ENCODE measurements around the gene JAK1.
"Not testable (repeated sequence)": the region's sequence is repeated elsewhere in the genome, so short reads cannot be mapped to it uniquely, and the experiment has no call there.

Gene JAK1

DNA sequence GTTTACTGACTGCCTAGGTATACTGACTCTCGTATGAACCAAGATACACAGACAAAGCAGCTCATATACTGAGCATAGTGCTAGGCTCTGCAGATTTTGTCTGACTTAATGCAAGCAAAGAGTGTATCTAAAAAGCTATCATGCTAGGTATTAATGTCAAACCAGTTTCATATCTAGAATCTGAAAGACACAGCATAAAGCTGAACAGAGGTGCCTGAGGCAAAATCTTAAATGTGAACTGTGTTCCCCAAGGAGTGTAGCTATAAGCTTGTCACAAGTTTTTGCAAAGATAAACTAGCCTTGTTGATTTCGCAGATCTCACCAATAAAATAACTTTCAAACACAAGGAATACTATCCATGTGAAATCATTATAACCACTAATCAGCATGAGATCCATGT lies 18.1 kb downstream of the JAK1 start:
- no peak for DNase-seq

DNA sequence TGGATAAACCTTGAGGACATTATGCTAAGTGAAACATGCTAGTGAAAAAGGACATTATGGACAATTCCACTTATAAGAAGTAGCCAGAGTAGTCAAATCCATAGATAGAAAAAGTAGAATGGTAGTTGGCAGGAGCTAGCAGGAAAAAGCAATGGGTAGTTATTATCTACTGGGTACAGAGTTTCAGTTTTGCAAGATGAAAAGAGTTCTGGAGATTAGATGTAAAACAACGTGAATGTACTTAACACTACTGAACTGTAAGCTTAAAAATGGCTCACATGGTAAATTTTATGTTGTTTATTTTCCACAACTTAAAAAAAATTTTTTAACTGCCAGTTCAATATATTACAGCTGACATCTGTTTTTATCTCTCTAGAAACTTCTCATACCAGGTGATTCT lies 19.4 kb downstream of the JAK1 start:
- no peak for DNase-seq

DNA sequence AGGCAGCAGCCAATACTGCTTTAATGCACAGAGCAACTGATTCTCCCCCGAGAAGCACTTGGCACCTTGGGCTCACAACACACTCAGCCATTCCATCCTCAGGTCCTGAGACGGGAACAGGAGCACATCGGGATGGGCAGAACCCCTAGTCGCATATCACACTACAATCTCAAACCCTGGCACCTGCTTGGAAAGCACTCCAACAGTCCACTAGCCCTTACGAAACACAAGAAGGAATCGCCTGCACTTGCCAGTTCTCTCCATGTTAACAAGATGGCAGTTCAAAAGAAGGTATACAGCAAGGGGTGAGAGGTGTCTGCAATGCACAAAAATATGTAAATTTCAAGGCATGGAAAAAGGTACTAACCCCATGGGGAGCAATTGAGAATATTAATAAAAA lies 21.4 kb downstream of the JAK1 start:
- DNase-seq, result no peak

DNA sequence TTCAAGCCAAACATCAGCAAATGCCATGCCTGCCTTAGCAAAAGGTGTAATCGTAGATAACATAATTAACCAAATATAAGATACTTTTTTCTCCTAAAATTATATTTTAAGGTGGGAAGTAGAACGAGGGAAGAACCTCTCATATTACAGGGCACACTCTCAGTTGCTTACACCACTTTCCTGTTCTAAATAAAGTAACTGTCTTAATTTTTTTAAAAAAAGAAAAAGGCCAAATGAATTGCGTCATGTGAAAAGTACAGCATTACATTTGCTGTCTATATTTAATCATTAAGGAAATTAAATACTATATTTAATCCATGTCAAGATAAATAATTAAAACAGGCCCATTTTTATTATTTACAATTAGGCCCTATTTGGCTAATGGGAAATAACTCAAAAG lies 23.7 kb downstream of the JAK1 start:
- no peak for DNase-seq

DNA sequence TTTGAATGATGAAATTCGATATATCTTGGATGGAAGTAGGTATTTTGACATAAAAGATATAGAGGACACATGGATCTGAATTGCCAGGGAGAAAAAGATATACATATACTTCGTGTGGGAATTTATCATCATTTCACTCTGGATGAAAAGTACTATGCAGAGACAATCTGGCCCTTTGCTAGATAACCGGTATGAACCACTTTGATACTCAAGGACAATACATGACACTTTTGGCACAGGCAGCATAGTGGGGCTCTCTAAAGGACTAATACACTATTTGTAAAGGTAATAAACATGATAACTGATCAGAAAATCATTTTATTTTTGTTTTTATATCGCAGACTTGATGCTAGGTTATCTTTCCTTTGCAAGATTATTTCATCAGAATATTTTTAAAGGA lies 24.2 kb downstream of the JAK1 start:
- DNase-seq, result no peak

DNA sequence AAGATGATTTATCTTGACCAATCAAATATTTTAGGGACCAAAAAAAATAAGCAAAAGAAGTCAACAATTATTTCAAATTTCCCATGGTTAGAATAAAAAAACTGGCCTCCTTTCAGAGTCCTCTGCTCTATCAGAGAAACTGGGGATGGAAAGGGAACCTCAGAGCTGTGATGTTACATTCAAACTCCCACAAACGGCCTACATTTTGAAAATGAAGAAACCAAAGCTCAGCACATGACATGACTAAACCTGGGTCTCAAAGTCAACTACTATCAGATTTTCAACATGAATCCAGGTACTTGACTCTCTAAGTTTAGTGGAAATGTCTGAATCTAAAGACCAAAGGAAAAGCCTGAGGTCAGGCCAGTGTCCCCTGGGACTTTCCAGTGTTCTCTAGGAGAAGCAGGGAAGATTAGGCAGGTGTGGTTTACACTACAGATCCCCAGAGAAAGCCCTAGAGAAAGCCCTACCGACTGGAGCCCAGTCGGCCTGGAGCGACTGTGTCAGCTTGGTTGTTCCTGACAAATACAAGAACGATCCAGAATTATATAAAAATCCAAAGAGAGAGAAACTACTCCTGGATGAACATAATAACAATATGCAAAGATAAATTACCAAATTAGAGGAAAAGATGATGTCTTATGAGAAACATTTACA lies 24.8 kb downstream of the JAK1 start:
- no peak for DNase-seq

DNA sequence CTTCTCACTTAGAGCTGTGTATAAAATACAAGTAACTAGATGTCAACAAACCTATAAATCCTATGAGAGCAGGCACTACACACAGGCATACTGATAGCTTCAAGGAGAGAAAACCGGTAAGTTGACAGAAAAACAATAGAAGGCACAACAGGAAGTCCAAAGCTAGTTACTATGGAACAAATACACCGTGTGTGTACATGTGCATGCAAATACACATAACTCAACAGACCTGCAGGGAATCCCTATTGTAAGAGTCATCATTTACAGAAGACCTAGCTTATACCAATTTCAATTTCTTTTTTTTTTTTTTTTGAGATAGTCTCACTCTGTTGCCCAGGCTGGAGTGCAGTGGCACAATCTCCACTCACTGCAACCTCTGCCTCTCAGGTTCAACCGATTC lies 26.3 kb downstream of the JAK1 start:
- DNase-seq, result no peak

DNA sequence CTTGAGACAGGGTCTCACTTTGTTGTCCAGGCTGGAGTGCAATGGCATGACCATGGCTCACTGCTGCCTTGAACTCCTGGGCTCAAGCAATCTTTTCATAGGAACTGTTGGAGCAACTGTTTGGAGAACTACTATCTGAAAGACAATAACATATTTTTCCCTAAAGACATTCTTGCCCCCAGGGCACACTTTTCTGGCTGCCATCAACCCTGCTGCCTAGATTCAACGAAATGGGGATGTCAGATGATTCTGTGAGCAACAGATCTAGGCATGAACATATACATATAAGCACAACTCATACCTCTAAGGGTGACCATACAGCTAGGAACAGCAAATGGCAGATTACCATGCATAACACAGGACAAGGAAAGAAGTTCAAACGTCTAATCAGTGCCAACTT lies 27.4 kb downstream of the JAK1 start:
- DNase-seq, result no peak

DNA sequence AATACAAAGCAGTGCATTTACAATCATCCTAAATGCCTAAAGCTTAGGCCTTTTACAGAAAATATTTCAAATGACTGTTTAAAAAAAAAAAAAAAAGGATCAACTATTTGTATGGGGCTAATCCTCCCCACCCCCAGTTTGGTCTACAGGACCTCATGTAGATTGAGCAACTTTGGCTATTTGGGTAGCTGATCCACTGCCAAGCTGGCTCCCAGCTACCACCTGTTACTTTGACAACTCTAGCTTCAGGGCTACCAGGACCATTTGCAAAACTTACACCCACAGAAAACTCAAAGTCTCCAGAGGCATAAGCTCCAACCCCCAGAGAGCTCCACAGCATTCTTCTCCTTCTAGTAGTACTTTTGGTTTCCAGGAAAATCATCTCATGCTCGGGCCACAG lies 29.4 kb downstream of the JAK1 start:
- DNase-seq, result no peak

DNA sequence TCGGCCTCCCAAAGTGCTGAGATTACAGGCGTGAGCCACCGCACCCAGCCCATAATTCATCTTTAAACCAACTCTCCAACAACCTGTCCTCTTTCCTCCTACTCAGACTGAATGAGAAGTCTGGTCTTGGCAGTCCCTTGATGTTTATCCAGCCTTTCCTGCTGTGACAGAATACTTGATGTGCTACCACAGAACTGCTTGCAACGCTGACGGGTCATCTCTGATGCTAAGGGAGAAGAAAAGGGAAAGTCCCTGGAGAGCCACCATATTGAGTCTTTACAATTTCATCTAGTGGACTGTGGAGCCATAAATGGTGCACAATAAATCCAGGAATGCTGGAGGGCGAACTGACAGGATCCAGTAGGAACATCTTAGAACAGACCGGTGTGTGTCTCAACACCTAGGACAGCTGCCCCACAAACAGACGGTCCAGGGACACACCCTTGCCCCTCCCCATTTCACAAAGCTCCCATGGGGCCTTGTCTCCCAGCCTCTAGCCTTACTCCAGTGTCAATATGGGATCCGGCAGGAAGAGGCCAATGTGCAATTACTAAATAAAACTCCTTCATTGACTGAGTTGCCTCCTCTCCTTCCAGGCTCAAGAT lies 30.7 kb downstream of the JAK1 start:
- no peak for DNase-seq

DNA sequence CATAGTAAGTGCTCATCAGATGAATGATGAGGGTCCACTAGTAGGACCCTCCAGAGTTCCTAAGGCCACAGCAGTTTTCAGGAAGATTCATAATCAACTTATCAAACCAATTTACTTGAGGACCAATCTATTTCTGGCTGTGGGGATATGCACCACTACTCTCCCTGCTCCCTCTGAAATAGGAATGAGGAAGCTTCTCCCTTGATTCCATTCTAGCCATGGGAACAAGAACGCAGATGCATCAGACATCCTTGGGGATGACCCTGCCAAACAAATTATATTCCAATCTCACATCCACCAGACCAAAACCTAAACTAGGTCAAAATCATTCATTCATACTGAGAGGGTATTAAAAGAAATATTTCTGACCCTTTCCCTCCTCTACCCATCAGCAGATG lies 31.5 kb downstream of the JAK1 start:
- DNase-seq, result no peak

DNA sequence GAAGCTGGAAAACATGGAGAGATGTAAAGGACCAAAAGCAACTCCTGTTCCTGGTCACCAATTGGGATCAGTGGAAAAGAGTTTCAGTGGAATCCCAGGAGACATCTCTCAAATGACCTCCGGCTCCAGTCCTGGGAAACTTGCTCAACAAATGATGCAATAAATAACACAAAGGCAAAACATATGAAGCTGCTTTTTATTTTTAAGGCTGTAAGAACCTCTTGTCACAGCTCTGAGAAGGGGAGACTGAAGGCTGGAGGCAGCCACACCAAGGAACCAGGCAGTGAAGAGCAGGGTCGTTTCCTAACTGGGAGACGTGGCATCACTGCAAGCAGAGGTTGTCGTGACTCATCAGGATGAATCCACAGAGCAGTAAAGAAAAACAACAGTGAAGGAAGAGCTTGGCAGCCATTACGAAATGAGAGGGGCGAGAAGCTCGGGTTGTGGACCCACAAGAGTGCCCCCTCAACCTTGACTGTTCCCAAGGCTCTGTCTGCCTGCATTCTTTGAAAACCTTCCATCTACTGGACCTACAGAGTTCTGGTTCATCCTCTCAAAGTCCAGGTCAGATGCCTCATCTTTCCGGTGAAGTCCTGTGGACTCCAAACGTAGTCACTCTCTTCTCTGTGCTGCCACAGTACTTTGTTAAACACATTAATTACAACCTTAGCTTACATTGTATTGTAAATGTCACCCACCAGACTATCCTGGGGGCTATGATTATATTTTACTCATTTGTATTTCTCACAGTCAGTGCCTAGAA lies 32.1 kb downstream of the JAK1 start:
- no peak for DNase-seq

DNA sequence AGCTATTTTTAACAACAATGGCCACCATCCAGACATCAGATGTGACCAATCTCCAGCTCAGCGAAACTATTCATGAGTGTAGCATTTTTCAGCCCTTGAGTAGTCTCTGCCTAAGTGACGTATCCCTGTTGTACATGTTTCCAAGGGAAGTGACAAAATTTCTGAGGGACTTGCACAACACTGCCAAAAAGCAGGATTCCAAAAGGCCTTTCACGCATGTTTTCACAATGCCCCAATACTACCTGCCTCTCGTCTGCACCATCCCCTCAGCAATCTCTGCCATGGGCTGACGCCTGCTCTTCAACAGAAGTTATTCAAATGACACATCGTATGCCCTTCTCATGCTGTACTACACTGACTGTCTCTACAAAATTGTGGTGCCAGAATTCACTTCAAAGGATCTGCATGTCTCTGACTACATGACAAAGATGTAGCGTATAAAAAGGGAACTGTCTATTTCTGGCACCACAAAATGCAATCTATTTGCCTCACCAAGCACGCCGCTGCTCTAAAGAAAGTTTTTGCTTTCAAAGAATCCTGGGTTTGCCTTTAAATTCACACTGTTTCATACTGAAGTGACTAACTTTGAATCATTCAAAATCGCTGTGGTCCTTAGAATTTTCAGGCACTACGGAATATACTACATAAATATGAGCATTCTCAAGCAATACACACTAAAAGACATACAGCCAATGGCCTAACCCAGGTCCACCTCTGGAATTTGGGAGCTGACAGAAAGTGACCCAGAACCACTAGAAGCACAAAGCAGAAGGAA lies 32.9 kb downstream of the JAK1 start:
- no peak for DNase-seq

DNA sequence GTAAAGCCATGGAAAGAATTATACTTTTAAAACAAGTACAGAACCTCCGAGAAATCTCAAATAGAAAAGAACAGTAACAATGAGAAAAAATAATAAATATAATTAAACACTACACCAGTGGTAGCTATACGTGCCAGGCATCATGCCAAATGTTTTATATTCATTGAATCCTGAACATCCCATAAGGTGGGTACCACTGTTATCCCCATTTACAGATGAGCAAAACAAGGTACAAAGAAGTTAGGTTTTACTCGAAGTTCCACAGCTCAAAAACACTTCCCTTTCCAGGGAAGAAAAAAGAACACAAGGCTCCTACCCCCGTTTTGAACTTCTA lies 33.4 kb downstream of the JAK1 start:
- no peak for DNase-seq

DNA sequence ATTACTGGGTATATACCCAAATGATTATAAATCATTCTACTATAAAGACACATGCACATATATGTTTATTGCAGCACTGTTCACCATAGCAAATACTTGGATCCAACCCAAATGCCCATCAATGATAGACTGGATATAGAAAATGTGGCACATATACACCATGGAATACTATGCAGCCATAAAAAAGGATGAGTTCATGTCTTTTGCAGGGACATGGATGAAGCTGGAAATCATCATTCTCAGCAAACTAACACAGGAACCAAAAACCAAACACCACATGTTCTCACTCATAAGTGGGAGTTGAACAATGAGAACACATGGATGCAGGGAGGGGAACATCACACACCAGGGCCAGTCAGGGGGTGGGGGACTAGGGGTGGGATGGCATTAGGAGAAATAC lies 35.7 kb downstream of the JAK1 start:
- not testable (repeated sequence) for DNase-seq

DNA sequence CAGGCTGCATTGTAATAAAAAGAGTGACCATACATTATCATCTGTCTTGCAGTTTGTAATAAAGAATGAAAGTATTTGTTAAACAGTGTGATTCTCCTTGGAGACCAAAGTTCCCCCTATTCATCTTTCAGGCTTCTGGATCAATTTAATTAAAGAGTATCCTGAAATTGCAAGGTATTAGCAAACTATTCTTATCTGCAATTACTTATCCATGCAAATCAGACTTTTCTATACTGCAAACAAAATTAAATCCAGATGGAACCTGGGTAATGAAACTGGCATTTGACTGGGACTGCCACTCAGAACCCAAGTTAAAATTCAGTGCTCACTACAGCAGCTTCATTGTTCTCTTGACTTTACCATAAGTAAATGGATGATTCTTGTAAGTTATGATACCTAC lies 37.1 kb downstream of the JAK1 start:
- DNase-seq, result no peak

DNA sequence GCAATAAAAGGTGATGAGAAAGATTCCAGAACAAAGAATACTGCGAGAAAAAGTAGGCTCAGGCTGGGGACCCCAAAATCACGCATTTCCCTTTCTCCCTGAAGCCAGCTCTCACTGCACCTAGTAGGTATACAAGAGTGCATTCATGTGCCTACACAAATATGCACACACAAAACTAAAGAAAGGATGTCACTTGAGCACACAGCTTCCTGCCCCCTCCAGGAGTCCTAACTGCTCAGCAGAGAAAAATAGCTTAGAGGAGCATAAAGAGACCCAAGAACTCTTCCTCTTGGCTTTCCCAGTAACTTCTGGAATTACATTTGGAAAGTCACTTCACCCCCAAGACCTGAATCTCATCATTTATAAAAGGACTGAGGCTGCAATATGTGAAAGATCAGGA lies 38.0 kb downstream of the JAK1 start:
- DNase-seq, result no peak

DNA sequence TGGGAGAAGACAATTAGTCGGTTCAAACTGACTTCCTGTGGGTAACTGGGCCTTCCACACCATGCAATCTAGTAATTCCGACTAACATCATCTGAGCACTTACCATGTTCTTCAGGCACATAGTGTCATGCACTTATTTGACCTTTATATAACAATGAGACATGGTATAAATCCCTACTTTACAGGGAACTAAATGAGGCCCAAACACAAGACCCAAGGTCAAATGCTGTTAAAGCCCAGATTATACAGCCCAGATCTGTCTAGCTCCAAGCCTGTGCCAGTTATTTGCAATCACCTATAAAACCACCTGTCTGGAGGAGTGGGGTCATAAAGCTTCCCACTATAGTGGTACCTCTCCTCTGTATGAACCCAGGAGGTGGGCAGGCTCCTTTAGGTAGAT lies 40.8 kb downstream of the JAK1 start:
- DNase-seq, result no peak

DNA sequence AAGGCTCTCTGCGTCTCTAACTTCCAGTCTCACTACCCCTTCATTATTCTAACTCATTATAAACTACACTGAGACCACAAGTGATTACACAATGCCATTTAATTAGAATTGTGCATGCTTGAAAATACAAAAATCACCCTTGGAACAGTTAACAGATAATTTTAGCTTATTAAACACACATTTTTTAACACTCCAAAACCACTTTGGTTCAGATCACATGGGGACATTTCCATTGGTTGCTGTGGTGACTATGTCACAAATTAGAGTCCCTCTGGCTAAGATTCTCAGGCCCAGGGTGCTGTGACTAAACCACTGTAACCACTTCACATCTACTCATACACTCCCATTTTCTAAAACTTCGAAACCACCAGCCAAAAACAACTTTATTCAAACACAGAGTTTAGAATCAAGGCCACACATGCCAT lies 43.0 kb downstream of the JAK1 start:
- DNase-seq, result no peak

DNA sequence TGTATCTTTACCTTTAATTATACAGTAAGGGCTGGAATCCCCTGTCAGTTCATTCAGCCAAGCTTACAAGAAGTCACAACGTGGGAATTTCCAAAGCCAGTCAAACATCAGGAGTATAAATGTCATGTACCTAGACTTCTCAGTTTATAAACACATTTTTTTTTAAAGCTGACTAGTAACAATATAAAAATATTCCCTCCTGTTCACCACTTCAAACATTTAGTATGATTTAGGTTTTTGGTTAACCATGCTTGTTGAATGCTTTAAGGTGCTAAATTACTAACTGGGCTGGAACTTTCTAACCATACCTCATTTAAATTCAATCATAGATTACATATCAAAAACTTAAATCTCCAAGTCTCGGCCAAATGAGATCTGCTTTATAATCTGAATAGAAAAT lies 44.0 kb downstream of the JAK1 start:
- DNase-seq, result no peak

DNA sequence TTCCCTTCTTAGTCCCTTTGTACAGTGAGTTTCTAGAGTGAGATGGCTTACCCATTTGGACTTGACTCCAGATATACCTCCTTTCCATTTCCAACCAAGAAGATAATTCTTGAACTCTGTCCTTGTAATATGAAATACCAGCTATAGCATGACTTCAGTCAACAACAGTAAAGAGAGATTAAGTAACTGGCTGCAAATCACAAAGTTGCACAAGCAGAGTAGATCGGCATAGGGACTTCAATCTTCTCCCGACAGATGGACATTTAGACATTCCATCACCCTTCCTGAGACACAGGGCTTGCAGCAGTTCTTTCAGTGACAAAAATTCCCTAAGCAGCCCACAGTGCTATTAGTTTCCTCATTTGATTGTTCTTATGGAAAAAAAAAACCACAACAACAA lies 44.6 kb downstream of the JAK1 start:
- no peak for DNase-seq

DNA sequence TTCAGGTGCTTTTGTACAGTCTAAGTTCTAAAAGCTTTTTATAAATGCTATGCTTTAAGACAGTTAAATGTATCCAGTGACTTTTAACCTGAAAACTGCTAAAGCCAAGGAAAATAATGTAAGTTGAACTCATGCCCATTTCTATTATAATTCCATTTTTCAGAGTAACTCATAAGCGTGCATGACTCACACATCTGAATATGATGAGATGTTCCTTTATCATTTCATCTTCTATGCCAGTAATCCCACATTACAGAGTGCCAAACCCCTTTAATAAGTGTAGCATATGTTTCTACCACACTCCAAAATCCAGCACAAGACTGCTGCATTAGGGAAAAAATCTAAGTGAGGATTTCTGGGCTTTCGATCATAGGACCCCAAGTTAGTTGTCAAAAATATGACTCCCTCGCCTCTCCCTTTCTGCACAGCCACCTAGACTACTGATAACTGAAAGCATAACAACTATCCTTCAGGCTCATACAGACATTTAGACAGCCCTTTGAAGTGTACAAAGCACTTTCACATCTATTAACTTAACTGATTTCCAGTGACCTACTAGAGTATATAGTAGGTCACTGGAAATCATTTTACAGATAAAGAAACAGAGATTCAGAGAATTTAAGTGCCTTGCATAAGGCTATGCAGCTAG lies 45.3 kb downstream of the JAK1 start:
- DNase-seq, result no peak

DNA sequence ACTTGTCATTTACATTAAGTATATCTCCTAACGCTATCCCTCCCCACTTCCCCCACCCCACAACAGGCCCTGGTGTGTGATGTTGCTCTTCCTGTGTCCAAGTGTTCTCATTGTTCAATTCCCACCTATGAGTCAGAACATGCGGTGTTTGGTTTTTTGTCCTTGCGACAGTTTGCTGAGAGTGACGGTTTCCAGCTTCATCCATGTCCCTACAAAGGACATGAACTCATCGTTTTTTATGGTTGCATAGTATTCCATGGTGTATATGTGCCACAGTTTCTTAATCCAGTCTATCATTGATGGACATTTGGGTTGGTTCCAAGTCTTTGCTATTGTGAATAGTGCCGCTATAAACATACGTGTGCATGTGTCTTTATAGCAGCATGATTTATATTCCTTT lies 47.2 kb downstream of the JAK1 start:
- not testable (repeated sequence) for DNase-seq
